Suppressor macrophage (primary cell): ENCODE results near the gene SETD3.
A peak's percentile ranks its signal among the peaks of the same experiment; 100 is the strongest.

Source experiments
- DNase-seq, 4 experiments: peaks; one replicate each; pipeline ENCODE4 v3.0.0-alpha.2; 2020 to 2022

Gene SETD3

GRCh38 chr14:99516871-99517642, 36.4 kb upstream of the SETD3 start:
- DNase-seq: no peak

DNA sequence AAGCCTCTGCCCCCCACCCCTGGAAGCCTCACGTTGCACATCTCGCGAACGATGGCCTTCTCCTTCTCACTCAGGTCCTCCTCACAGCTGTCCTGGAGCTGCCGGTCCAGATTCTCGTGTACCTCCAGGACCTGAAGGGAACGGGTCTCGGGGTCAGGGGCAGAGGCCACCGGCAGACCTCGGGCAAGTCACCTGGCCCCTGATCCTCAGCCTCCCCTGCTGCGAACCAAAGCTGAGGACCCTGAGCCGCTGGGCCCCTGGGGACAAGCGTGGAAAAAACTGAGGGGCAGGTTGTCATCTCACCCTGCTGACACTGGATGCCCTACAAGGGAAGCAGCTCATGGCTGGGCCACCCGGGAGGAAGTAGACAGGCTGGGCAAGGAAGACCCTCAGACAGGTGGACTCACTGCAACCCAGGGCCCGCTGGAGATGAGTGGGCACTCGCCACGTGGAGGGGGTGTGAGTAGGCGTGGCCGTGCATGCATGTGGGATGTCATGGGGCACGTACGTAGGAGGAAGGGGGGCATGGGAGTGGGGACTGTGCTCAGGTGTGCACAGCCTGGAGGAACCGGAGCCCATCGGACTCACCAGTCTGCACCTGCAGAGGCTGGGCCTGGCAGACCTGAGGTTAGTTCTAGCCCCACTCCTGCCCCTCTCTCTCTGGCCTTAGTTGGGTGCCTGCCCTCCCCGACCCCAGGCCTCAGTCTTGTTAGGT, 35.7 kb upstream of the SETD3 start:
- DNase-seq: no peak

DNA sequence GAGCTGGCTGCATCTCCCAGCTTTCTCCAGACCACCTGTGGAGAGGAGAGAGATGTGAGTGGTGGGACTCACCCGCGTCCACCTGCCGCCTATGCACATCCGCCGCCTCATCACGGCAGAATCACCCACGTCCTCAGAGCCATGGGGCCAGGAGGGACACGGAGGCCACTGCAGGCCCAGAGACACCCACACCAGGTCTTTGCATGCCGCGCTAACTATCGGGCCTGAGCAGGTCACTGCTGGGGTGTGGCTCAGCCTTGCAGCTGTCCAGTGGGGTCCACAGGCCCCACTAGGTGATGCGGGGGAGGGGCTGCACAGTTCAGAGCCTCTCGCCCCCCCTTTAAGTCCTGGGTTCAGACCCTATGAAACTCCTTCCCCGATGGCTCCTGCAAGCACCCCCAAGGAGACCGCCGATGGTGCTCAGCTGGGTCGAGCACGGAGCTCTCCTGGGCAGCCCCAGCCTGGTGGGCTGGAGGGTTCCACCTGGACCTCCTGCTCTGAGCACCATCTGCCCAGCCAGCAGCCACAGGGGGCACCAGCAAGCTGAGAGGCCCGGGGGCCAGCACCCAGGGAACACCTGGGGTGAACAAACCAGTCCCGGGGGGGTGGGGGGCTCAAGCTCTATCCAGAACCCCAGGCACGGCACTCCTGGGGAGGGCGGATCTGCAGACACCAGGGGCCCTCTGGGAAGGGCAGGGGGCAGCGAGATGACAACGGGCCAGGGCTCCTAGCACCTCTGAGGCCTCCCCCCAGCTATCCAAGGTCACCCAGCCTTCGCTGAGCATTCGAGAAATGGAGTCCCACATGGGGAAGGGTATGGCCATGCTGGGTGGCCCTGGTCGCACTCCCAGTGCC, 34.9 kb upstream of the SETD3 start:
- DNase-seq: no peak

DNA sequence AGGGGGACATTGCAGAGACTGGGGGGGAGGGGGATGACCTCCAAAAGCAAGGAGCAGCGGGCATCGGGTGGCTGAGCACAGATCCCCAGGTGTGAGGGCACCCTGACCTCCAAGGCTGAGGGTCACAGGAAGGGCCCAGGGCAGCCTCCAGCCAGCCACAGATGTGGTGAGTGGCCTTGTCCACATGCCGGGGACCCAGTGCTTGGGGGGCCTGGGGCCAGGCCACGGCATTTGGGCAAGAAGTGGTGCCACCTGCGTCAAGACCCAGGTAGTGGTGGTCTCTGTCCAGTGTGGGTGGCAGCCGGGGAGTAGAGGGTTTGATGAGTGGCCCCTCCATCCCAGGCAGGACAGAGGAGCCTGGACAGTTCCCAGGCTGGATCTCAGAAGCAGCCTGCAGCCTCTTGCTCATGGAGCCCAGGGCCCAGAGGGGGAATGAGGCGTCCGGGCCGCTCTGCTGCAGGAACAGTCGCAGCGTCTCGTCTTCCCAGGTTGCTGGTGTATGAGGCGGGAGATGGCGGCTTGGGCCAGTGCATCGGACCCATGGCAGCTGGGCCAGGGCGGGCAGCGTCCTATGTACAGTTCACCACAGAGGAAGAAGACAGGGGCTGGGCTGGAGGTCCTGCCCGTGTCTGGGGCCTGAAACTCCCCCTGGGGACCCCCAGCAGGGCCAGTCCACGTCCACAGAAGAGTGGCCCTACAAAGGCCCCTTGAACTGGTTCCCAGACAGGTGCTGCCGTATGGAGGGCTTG, 34.1 kb upstream of the SETD3 start:
- DNase-seq: no peak

- DNase-seq: peak in 3 of 4 experiments; percentile 26 to 40 (median 27)
Measured at GRCh38 chr14:99513946-99514551, 33.4 kb upstream of the SETD3 start.

DNA sequence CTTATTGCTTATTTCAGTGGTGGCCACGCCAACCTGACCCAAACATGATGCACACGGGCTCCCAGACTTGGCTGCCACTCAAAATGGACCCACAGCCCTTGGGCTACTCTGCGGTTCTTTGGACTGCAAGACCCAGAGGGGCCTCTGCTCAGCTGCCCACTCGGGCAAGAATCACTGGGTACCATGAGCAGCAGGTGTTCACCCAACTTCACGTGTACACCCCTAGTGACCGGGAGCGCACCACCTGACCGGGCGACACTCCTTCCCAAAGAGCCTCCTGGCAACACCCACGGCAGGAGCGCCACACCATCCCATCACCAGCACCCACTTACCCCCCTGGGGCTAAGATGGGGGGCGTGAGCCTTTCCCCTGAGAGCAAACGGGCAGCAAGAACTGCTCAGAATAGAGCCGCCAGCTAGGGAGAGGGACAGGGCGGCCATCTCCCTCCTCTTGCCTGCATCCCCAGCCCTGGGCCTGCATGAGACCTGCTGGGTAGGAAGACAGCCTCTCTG, 32.6 kb upstream of the SETD3 start:
- no peak for DNase-seq

- DNase-seq: no peak
Measured at GRCh38 chr14:99512571-99513182, 32.0 kb upstream of the SETD3 start.

DNA sequence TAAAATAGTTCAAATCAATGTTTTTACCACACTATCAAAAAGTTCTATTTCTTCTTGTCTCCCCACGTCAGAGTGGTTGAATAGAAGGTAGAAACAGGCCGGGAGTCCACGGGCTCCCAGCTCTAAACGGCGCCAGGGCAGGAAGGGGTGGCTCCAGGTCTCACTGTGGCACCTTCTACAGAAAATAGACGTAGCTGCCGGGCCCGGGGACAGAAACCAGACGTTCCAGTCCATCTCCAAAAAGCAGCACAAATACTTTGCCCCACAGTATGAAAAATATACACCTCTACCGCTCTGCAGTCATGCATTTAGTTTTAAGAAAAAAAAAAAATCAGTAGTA, 31.4 kb upstream of the SETD3 start:
- DNase-seq: no peak

DNA sequence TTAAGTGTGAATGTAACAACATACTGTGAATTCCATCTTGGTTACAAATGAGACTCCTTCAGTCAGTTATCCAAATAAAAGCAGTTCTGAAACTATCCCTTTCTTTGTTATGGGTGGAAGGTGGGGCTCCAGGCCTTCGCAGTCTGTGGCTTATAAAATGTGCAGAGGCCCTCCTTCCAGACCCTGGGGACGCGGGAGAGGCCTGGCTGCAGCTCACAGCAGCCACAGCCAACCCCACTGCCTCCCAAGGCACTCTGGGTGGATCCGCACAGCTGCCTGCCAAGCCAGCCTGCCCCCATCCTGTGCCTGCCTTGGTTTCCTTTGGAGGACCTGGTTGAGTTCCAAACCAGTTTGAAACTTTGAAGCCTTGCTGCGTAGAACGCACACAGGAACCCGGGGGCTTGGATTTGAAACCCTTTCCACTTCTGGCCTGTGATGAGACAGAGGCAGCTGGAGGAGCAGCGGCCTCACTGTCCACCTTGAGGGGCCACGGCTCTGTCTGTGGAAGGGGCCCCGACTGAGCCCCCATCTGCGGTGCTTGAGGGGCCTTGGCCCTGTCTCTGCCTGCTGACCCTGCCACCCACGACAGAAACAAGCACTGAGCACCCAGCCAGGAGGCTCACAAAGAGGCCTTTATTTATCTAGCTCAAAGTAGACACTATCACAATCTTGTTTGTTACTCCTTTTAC, 30.9 kb upstream of the SETD3 start:
- no peak for DNase-seq

GRCh38 chr14:99510556-99511139, 30.0 kb upstream of the SETD3 start:
- no peak for DNase-seq

DNA sequence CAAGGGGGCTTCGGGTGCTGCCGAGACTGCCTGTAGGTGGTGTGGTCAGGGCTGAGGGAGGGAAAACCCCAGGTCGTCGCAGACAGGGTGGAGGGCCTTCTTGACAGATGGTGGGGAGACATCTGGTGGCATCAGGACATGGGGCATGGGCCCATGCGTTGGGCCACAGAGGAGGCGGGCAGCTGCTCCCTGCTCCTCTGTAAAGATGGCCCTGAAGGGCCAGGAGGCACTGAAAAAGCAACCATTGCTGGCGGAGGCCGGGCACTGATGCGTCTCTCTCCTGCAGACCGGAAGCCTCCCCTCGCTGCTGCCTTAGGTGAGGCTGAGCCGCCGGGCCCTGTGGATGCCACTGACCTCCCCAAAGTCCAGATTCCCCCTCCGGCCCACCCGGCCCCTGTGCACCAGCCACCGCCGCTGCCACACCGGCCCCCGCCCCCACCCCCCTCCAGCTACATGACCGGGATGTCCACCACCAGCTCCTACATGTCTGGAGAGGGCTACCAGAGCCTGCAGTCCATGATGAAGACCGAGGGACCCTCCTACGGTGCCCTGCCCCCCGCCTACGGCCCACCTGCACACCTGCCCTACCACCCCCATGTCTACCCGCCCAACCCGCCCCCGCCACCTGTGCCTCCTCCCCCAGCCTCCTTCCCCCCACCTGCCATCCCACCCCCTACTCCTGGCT, 29.4 kb upstream of the SETD3 start:
- DNase-seq: no peak

DNA sequence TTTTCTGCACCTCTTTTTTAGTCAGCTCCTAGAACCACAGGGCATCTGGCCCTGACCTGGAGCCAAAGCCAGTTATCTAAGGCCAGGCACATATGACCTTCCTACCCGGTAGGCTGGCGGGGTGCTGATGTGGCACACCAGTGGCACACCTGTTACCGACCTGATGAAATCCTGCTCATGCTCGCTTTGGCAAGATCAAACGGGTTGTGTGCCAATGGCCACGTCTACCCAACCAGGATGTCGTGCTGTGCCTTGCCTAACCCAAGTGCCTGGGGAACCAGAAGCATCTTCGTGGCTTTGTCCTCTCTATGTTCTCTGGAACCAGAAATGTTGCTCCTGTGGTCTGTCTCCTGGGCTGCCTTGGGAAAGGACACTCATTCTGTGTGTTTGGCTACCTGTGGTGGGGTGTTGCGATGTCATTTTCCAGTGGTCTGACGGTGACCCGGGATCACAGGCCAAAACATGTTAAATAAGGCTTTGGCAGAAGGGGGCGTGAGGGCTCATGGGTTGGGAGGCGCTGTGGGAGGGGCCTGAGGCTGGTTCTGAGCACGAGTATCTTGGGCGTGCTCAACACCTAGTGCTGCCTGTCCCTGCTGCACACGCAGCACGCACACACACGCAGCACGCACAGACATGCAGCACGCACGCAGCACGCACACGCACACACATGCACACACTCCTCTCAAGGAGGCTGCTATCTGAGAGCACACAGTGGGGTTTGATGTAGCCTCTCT, 28.4 kb upstream of the SETD3 start:
- no peak for DNase-seq

DNA sequence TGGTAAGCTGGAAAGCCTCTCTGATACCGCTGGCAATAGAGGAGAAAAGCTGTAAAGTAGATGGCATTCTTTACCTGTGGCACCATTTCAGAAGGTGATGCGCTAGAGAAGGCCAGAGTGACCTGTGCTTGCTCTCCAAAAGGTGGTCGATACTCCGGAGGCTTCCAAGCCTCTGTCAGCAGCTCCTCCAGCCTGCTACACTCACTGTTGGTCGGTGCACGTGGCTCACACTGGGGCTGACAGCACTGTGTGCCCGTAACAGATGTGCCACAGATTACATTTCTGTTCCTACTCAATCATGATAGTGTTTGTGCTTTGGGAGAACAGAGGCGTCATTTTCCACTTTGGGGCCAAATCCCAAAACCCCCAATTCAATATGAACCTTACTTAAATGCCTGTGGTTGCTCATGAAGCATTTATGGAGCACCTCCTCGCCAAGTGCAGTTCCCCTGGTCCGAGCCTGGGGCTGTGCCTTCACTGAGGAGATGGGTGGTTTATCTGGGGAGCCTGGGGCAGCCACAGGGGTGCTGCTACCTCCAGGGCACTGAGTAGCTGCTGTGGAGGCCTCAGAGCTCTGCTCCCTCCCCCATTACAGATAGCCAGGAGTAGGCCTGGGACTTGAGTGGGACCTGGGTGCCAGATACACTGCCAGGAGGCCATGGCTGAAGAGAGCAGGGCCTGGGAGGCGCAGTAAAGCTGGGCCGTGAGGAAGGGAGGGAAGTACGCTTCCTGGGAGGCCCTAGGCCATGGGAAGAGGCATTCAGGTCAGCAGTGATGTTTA, 27.4 kb upstream of the SETD3 start:
- no peak for DNase-seq

DNA sequence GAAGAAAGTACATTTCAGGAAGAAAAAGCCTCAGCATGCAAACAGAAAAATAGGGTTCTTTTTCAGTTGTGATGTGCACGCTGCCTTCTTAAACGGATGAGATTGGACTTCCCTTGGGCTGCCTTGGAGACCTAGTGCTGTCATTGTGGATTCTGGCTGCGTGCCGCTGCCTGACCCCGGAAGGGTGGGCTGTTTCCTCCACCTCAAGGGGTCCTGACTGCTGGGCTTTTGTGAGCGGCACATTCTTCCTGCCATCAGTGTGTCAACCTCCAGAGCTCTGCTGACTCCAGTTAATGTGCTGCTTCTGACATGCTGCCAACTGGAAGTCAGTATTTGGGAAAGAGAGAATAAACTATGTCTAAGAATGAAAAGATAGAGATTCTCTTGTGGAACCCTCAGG, 25.6 kb upstream of the SETD3 start:
- DNase-seq: no peak

DNA sequence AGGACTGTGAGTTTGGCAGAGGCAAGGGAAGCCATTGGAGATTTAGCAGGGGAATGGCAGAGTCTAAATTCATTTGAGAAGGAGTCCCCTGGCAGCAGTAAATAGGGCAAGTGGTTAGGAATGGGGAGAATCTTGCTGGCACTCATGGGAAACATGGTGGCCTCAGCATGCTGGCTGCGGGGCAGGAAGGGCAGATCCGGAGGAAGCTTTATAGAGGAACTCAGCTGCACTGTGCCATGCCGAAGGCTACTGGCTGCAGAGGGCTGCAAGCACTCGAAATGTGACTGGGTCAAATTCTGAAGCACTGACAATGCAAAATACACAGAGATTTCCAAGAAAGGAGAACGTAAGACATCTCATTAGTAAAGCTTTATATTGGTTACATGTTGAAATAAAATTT, 24.4 kb upstream of the SETD3 start:
- no peak for DNase-seq

DNA sequence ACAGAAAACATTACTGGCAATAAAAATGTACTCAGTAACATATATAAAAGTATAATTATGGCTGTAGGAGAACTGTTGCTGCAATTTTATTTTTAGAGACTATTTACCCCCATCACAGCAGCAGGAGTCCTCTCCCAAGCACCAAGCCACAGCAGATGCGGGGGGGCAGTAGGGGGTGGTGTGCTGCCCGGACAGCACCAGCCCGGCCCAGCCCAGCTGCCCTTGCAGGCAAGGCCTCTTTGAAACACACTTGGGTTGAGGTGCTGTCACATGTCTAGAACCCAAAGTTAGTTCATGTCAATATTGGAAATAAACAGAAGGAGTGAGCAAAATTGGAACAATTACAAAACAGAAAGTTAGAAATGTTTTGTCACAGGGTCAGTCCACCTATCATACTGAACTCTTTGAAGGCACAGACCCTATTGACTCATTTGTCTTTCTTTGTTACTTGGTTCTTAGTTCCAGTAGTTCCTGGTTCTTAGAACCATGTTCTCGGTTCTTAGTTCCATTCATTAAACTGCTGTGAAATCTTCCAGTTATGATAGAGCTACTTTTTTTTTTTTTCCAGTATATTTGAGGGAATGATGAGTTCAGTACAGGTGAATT, 23.3 kb upstream of the SETD3 start:
- DNase-seq: no peak

DNA sequence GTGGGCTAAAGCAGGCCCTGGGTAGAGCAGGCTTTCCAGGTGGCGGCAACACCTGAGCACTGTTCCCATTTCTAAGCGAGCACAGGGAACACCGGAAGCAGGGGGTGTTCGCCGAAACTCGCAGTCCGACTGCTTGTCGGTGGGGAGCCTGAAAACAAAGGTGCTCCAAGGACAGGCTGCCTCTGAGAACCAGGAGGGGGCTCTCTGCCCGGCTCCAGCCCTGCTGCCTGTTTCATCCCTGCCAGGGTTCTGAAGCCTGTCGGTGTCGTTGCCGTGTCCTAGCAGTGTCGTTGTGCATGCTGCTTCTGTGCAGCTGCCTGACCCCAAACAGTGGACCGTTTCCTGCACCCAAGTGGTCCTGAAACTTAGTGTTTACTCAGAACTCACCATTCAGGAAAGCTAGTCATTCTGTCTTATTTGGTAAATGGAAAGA, 22.3 kb upstream of the SETD3 start:
- DNase-seq: no peak

GRCh38 chr14:99497894-99498293, 17.2 kb upstream of the SETD3 start:
- no peak for DNase-seq
